Ecto neural progenitor cell (in vitro differentiated cells): ENCODE data around the gene PRKCH.
"Not testable (repeated sequence)": the region's sequence is repeated elsewhere in the genome, so short reads cannot be mapped to it uniquely, and the experiment has no call there.

Source experiments
- DNase-seq: peaks from one replicate; pipeline ENCODE4 v3.0.0-alpha.2; 2018; ENCODE audit warnings: low spot score

The PRKCH gene

GRCh38 chr14:61394542-61394941, 73.2 kb downstream of the PRKCH start:
- DNase-seq = no peak

- DNase-seq = no peak
Measured at GRCh38 chr14:61395115-61395725, 73.8 kb downstream of the PRKCH start.

- no peak for DNase-seq
Measured at GRCh38 chr14:61396279-61396678, 74.9 kb downstream of the PRKCH start.

- no peak for DNase-seq
Measured at GRCh38 chr14:61396694-61397093, 75.3 kb downstream of the PRKCH start.

- DNase-seq = no peak
Measured at GRCh38 chr14:61397615-61398014, 76.2 kb downstream of the PRKCH start.

GRCh38 chr14:61398221-61398620, 76.8 kb downstream of the PRKCH start:
- DNase-seq = no peak

GRCh38 chr14:61399365-61399764, 78.0 kb downstream of the PRKCH start:
- DNase-seq = no peak

GRCh38 chr14:61401461-61401860, 80.1 kb downstream of the PRKCH start:
- DNase-seq = no peak

- DNase-seq = no peak
Measured at GRCh38 chr14:61403411-61403810, 82.0 kb downstream of the PRKCH start.

GRCh38 chr14:61404637-61405036, 83.3 kb downstream of the PRKCH start:
- DNase-seq = no peak

GRCh38 chr14:61406198-61406597, 84.8 kb downstream of the PRKCH start:
- no peak for DNase-seq

GRCh38 chr14:61406675-61407074, 85.3 kb downstream of the PRKCH start:
- no peak for DNase-seq

- no peak for DNase-seq
Measured at GRCh38 chr14:61408498-61408897, 87.1 kb downstream of the PRKCH start.

- no peak for DNase-seq
Measured at GRCh38 chr14:61409782-61410181, 88.4 kb downstream of the PRKCH start.

- DNase-seq = not testable (repeated sequence)
Measured at GRCh38 chr14:61415934-61416333, 94.6 kb downstream of the PRKCH start.

GRCh38 chr14:61416591-61416990, 95.2 kb downstream of the PRKCH start:
- DNase-seq = no peak

- no peak for DNase-seq
Measured at GRCh38 chr14:61417141-61417540, 95.8 kb downstream of the PRKCH start.

- DNase-seq = no peak
Measured at GRCh38 chr14:61417883-61418455, 96.6 kb downstream of the PRKCH start.

GRCh38 chr14:61418746-61419145, 97.4 kb downstream of the PRKCH start:
- DNase-seq = no peak

- DNase-seq = no peak
Measured at GRCh38 chr14:61419201-61419600, 97.8 kb downstream of the PRKCH start.

GRCh38 chr14:61420326-61420725, 98.9 kb downstream of the PRKCH start:
- no peak for DNase-seq

GRCh38 chr14:61421212-61421923, 100.0 kb downstream of the PRKCH start:
- no peak for DNase-seq

- DNase-seq = no peak
Measured at GRCh38 chr14:61426048-61426447, 104.7 kb downstream of the PRKCH start.

GRCh38 chr14:61428261-61428660, 106.9 kb downstream of the PRKCH start:
- DNase-seq = no peak
